ENCODE measurements around the gene ZNF805. TPM values are rescaled to one million over a fixed set of nuclear protein-coding genes. Genes with fewer than 3 reads are reported as not detected.
"Not testable (repeated sequence)": the region's sequence is repeated elsewhere in the genome, so short reads cannot be mapped to it uniquely, and the experiment has no call there.

Gene ZNF805
- total RNA-seq (2014; rRNA removed; shearing (Covaris generic)) (15.8 and 15.9 TPM in 2 replicates), polyA plus RNA-seq (2016; fragmentation: Nextera tagmentation; extraction: Ambion mirVana) (2.1 and 3.2 TPM in 2 replicates)

GRCh38 chr19:57240311-57241090 lies at the start of gene ZNF805:
TSS of gene ZNF805 (plus strand) at chr19:57240632. CDS start at chr19:57240892, 260 bp downstream.
- 1 to 2% methylated on average over 48 to 56 of the region's 61 CpGs for WGBS, 2 experiments (ENCODE audit: low coverage in 1 of 2, low lambda C conversion rate in 2 of 2, missing lambda C conversion rate in 2 of 2)
- peaks cover 48% of the 10 kb centered on the region for H3K79me2 ChIP-seq (ENCODE audit: insufficient read depth)
- no peaks in the 10 kb centered on the region for H3K9me3 ChIP-seq (ENCODE audit: low read depth)
- H2AFZ ChIP-seq = peak within 1 kb of the TSS; percentile 100
- no peaks in the 10 kb centered on the region; the same call in 1 of the 2 replicates for H3K36me3 ChIP-seq (ENCODE audit: low read depth)
- no peaks in the 10 kb centered on the region for H4K20me1 ChIP-seq (ENCODE audit: insufficient read depth)
- H3K4me2 ChIP-seq (ENCODE audit: unreplicated experiment) = peak within 1 kb of the TSS; percentile 91
- in situ Hi-C loops (cut with MboI) = no loop called here
- peak within 1 kb of the TSS; percentile 95 for H3K9ac ChIP-seq
- peaks cover 12% of the 10 kb centered on the region for H3K4me1 ChIP-seq (ENCODE audit: insufficient read depth)
- no peak for TF ChIP-seq EZH2phosphoT487 (IDR thresholded peaks at IDR 0.05; ENCODE audit: insufficient read depth, low read depth)
- TF ChIP-seq EZH2 (IDR thresholded peaks at IDR 0.05; ENCODE audit: insufficient read depth, poor library complexity, severe bottlenecking) = no peak
- H3F3A ChIP-seq (ENCODE audit: insufficient read depth) = no peaks in the 10 kb centered on the region
- no peaks in the 10 kb centered on the region for H3K9me2 ChIP-seq (ENCODE audit: insufficient read depth)
- peak within 1 kb of the TSS; percentile 98 for H3K4me3 ChIP-seq
- H3K27ac ChIP-seq = peak within 1 kb of the TSS; percentile 75
- DNase-seq = peak; percentile 96
- H3K27me3 ChIP-seq (replicated peaks; ENCODE audit: insufficient read depth) = no peaks in the 10 kb centered on the region

- Histone ChIP-seq H3K4me2 (ENCODE audit: unreplicated experiment) (peak within 1 kb of the TSS; percentile 91), H3K27me3 (replicated peaks; ENCODE audit: insufficient read depth) (no peaks in the 10 kb centered on the region), H4K20me1 (ENCODE audit: insufficient read depth) (peaks cover 5% of the 10 kb centered on the region; the same call in 1 of the 2 replicates), H3K4me3 (peak within 1 kb of the TSS; percentile 95), H3K9me2 (ENCODE audit: insufficient read depth) (no peaks in the 10 kb centered on the region), H3K36me3 (ENCODE audit: low read depth) (peaks cover 17% of the 10 kb centered on the region), H3K27ac (peak within 1 kb of the TSS; percentile 63), H3K4me1 (ENCODE audit: insufficient read depth) (peaks cover 7% of the 10 kb centered on the region; the same call in 1 of the 2 replicates), H3K79me2 (ENCODE audit: insufficient read depth) (peaks cover 51% of the 10 kb centered on the region), H2AFZ (peak within 1 kb of the TSS; percentile 99), H3K9me3 (ENCODE audit: low read depth) (no peaks in the 10 kb centered on the region), H3F3A (ENCODE audit: insufficient read depth) (no peaks in the 10 kb centered on the region), H3K9ac (peak within 1 kb of the TSS; percentile 91)
- in situ Hi-C loops (cut with MboI) = no loop called here
- TF ChIP-seq EZH2 (IDR thresholded peaks at IDR 0.05; ENCODE audit: insufficient read depth, poor library complexity, severe bottlenecking) (no peak), EZH2phosphoT487 (IDR thresholded peaks at IDR 0.05; ENCODE audit: insufficient read depth, low read depth) (no peak)
- peak; percentile 96 for DNase-seq
- WGBS, 2 experiments (ENCODE audit: low coverage in 1 of 2, low lambda C conversion rate in 2 of 2, missing lambda C conversion rate in 2 of 2) = 2% methylated on average over 58 to 77 of the region's 81 CpGs
Observed at GRCh38 chr19:57191141-57192076, 49.0 kb upstream of the ZNF805 start, which contains the start of gene ZNF264. TSS of gene ZNF264 (plus strand) at chr19:57191500. CDS start at chr19:57191914, 414 bp downstream.

- H3K4me3 ChIP-seq = peak overlapping the region; percentile 95
- in situ Hi-C loops (cut with MboI) = no loop called here
- H3K4me2 ChIP-seq (ENCODE audit: unreplicated experiment) = peak overlapping the region; percentile 91
- peak overlapping the region; percentile 91 for H3K9ac ChIP-seq
- H3K9me2 ChIP-seq (ENCODE audit: insufficient read depth) = no peaks in the 10 kb centered on the region
- no peaks in the 10 kb centered on the region for H3F3A ChIP-seq (ENCODE audit: insufficient read depth)
- no peaks in the 10 kb centered on the region for H3K27me3 ChIP-seq (replicated peaks; ENCODE audit: insufficient read depth)
- peaks cover 17% of the 10 kb centered on the region for H3K36me3 ChIP-seq (ENCODE audit: low read depth)
- peaks cover 5% of the 10 kb centered on the region; the same call in 1 of the 2 replicates for H4K20me1 ChIP-seq (ENCODE audit: insufficient read depth)
- DNase-seq = peak; percentile 44
- 0 to 4% methylated on average over 9 of the region's 9 CpGs for WGBS, 2 experiments (ENCODE audit: low coverage in 1 of 2, low lambda C conversion rate in 2 of 2, missing lambda C conversion rate in 2 of 2)
- H3K4me1 ChIP-seq (ENCODE audit: insufficient read depth) = peaks cover 7% of the 10 kb centered on the region; the same call in 1 of the 2 replicates
- TF ChIP-seq EZH2phosphoT487 (IDR thresholded peaks at IDR 0.05; ENCODE audit: insufficient read depth, low read depth) (no peak), EZH2 (IDR thresholded peaks at IDR 0.05; ENCODE audit: insufficient read depth, poor library complexity, severe bottlenecking) (no peak)
- H2AFZ ChIP-seq = peak overlapping the region; percentile 99
- no peaks in the 10 kb centered on the region for H3K9me3 ChIP-seq (ENCODE audit: low read depth)
- H3K27ac ChIP-seq = peak overlapping the region; percentile 63
- peaks cover 57% of the 10 kb centered on the region for H3K79me2 ChIP-seq (ENCODE audit: insufficient read depth)
Observed at GRCh38 chr19:57192077-57192420, 48.4 kb upstream of the ZNF805 start.

DNA sequence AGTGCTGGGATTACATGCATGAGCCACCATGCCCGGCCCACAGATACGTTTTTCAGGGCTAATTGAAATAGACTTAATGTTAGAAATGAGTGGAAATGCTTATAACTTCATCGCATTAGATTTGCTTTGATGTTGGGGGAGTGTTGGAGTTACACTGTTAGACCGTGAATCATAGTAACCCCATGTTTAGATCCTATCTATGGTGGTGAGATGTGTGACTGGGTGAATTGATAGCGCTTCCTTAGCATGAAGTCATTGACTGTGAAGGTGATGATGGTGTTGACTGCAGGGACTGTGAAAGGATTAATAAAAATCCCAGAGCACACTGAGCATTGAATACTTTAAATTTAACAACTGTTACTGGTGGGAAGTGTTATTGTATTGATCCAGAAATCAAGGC lies 47.4 kb upstream of the ZNF805 start:
- in situ Hi-C loops (cut with MboI) = no loop called here
- no peaks in the 10 kb centered on the region for H3K27me3 ChIP-seq (replicated peaks; ENCODE audit: insufficient read depth)
- TF ChIP-seq EZH2 (IDR thresholded peaks at IDR 0.05; ENCODE audit: insufficient read depth, poor library complexity, severe bottlenecking) = no peak
- no peak for TF ChIP-seq EZH2phosphoT487 (IDR thresholded peaks at IDR 0.05; ENCODE audit: insufficient read depth, low read depth)
- H3K4me2 ChIP-seq (ENCODE audit: unreplicated experiment) = peak overlapping the region; percentile 91
- no peak overlapping the region for H2AFZ ChIP-seq
- no peak overlapping the region for H3K27ac ChIP-seq
- no peaks in the 10 kb centered on the region for H3K9me3 ChIP-seq (ENCODE audit: low read depth)
- peaks cover 7% of the 10 kb centered on the region; the same call in 1 of the 2 replicates for H3K4me1 ChIP-seq (ENCODE audit: insufficient read depth)
- H4K20me1 ChIP-seq (ENCODE audit: insufficient read depth) = peaks cover 5% of the 10 kb centered on the region; the same call in 1 of the 2 replicates
- no peaks in the 10 kb centered on the region for H3F3A ChIP-seq (ENCODE audit: insufficient read depth)
- H3K4me3 ChIP-seq = peak overlapping the region; percentile 95
- DNase-seq = peak; percentile 31
- no peaks in the 10 kb centered on the region for H3K9me2 ChIP-seq (ENCODE audit: insufficient read depth)
- WGBS, 2 experiments (ENCODE audit: low coverage in 1 of 2, low lambda C conversion rate in 2 of 2, missing lambda C conversion rate in 2 of 2) = 82 to 84% methylated on average over 5 of the region's 5 CpGs
- peaks cover 21% of the 10 kb centered on the region for H3K36me3 ChIP-seq (ENCODE audit: low read depth)
- H3K79me2 ChIP-seq (ENCODE audit: insufficient read depth) = peaks cover 67% of the 10 kb centered on the region
- peak overlapping the region; percentile 91 for H3K9ac ChIP-seq

GRCh38 chr19:57197874-57198273 lies 42.6 kb upstream of the ZNF805 start:
- DNase-seq; H3K27ac ChIP-seq; H3K9me3 ChIP-seq (ENCODE audit: low read depth); H2AFZ ChIP-seq; H3K9me2 ChIP-seq (ENCODE audit: insufficient read depth); H3K9ac ChIP-seq; H3K27me3 ChIP-seq (replicated peaks; ENCODE audit: insufficient read depth); H3K4me2 ChIP-seq (ENCODE audit: unreplicated experiment); H3K4me3 ChIP-seq; H3K4me1 ChIP-seq (ENCODE audit: insufficient read depth); in situ Hi-C loops (cut with MboI); H3F3A ChIP-seq (ENCODE audit: insufficient read depth); H4K20me1 ChIP-seq (ENCODE audit: insufficient read depth): not testable (repeated sequence)
- Histone ChIP-seq H3K36me3 (ENCODE audit: low read depth) (peaks cover 21% of the 10 kb centered on the region), H3K79me2 (ENCODE audit: insufficient read depth) (peaks cover 98% of the 10 kb centered on the region)
- WGBS, 2 experiments (ENCODE audit: low coverage in 1 of 2, low lambda C conversion rate in 2 of 2, missing lambda C conversion rate in 2 of 2) = 97 to 99% methylated on average over 6 of the region's 6 CpGs

Data from GM23248 (cell line).